HG03159 (cell line): ENCODE results near the gene UBE2D2.

ENCODE experiments used
- ATAC-seq: cut with Tn5 transposase; IDR thresholded peaks from one replicate; pipeline ENCODE4 v1.9.1; 2021; ENCODE audit warnings: mild to moderate bottlenecking, moderate library complexity; ENCODE audit not compliant: unreplicated experiment

UBE2D2 gene

DNA sequence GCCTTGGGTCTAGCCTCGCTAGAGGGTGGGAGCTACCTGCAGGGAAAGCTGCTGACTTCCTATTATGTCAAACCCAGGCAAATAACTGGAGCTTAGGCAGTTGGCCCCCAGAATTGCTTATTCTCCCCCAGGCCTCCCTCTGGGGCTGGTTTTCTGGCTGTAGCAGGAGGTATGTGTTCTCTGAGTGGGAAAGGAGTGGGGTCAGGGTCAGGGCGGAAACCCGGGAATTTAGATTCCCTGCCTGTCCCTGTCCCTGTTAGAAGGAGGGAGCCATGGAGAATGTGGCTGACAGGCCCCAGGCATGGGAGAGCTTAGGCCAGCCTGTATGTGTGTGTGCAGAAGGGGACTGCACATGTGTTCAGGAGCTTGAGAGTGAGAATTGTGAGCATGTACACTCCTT lies 73.4 kb downstream of the UBE2D2 start:
- no peak for ATAC-seq

DNA sequence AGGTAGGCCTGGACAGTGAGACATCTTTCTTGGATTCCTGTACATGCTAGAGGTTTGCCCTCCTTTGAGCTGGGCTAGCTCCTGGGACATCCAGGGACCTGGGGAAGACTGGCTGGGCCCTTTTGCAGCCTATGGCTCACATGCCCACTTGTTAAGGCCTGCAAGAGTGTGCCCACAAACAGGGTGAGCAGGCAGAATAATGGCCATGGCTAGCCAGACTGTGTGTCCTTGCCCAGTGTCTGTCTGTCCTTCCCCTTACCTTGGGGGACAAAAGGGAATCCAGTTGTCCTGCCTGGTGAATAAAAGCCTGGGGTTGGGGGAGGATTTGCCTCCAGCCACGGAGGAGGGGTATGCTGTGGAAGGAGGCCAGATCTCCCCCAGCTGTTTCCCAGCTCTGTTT lies 74.1 kb downstream of the UBE2D2 start:
- no peak for ATAC-seq

DNA sequence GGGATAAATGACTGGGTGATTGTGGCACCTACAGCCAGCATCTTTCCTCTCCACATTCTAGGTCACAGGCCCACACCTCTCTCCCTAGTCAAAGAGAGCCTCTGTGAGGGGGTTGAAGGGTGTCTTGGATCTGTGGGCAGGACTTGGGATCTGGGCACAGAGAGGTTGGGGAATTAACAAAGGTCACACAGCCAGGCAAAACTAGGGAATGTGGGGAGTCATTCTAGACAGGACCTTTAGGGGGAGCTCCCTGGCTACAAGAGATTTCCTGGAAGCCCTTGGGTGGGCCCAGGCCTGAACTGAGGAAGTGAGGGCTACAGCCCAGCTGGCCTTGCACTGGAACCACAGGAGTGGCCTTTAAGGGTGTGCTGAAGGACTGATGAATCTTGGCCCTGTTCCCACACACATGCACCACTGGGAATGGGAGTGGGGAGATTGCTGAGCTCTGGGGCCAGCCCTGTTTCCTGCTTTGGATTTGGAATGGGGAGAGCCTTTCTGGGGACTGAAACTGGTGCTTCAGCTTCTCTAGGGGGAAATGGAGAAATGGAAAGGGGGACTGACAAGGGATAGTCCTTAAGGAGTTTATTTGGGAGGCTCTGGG lies 74.6 kb downstream of the UBE2D2 start:
- ATAC-seq = no peak

- ATAC-seq = peak; percentile 69
Measured at GRCh38 chr5:139636207-139636792, 75.2 kb downstream of the UBE2D2 start.

GRCh38 chr5:139636975-139637408 lies 75.9 kb downstream of the UBE2D2 start:
- peak; percentile 19 for ATAC-seq

DNA sequence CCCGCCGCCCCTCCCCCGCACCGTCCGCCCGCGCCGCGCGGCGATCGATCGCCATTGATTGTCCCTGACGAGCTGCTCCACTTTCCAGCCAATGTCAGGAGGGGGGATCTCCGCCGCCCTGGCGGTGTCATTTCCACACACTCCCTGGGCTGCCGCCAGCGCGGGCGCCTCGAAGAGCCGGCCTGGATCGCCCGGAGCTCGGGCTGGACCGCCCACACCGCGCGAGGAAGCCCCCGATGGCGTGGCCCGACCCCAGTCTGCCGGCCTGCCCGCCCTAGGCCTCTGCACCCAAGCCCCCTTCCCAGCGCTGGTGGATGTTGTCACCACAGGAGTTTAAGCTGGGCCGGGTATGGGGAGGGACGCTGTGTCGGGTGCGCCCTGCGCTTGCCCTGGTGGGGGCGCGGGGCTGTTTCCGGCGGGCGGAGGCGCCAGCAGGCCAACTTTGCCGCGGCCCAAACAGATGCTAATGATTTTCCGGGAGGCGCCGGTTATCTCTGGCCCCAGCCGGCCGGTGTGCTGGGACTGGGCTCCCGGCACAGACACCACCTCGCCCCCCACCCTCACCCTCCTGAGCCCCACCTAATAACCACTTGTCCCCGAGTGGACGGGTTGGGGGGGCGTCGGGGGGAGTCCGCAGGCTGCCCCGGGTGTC lies 76.4 kb downstream of the UBE2D2 start:
- peak; percentile 32 for ATAC-seq

- ATAC-seq = no peak
Measured at GRCh38 chr5:139638090-139638735, 77.1 kb downstream of the UBE2D2 start.

DNA sequence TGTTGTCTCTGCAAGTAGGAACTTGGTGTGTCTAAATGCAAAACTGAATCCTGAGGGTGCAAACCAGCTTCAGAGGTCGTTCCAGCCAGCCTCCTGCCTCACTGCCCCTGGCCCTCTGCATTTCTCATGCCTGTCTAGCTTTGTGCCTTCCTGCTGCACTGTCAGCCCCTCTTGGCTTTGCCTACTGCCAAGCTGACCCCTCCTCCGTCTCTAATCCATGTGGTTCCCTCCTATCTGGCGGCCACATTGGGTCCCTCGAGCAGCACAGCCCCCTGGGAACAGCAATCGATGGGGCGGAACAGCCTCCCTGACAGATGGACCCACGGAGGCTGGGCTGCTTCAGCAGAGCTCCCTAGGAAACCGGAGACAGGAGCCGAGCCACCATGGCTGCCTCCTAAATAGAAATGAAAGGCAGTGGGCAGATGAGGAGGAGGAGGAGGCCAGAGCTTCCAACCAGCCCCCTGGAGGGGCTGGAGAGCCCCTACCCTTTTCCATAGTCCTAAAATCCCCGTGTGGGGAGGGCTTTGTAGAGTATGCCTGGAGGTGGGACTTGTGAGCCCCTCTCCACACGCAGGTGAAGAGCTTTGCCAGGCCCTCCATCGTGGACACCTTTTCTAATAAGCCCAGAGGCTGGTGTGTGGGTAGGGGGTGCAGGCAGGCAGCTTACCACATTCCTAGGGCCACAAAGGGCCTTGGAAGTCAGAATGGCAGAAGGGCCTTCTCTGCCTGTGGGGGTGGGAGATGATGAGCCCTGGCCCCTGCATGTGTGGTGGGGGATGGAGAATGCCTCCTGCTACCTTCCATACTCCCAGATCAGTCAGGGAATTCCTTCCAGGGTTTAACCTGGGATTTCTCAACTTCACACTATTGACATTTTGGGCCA lies 77.8 kb downstream of the UBE2D2 start:
- no peak for ATAC-seq

- no peak for ATAC-seq
Measured at GRCh38 chr5:139639619-139640380, 78.7 kb downstream of the UBE2D2 start.

DNA sequence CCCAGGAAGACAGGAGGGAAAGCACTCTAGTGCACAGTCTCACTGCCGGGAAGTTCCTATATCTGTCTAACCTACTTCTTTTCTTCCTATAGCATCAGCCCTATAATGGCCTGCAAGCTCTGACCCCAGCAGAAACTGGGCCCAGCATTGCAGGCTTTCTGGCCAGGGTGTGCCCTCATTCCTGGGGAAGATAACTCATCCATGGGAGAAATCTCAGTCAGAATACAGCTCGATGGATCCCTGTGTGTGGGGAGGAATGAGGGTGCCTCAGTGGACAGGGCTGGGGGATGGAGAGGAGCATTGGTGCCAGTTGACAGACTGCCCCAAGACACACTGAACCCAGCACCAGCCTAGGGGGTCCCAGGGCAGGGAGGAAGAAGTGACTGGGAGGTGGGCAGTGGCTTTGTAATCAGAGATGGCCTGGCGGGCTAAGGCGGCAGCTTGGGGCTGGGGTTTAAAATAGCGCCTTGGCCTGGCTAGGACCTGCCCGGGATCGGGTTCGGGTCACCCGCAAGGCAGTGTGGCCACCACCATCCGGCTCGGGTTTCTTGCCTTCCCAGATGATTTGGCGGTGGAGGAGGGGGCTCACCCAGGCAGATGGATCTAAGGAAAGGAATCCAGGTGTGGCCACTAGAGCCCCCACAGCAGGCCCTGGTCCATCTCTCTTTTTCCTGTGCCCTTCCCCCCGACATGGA lies 79.4 kb downstream of the UBE2D2 start:
- ATAC-seq = no peak

DNA sequence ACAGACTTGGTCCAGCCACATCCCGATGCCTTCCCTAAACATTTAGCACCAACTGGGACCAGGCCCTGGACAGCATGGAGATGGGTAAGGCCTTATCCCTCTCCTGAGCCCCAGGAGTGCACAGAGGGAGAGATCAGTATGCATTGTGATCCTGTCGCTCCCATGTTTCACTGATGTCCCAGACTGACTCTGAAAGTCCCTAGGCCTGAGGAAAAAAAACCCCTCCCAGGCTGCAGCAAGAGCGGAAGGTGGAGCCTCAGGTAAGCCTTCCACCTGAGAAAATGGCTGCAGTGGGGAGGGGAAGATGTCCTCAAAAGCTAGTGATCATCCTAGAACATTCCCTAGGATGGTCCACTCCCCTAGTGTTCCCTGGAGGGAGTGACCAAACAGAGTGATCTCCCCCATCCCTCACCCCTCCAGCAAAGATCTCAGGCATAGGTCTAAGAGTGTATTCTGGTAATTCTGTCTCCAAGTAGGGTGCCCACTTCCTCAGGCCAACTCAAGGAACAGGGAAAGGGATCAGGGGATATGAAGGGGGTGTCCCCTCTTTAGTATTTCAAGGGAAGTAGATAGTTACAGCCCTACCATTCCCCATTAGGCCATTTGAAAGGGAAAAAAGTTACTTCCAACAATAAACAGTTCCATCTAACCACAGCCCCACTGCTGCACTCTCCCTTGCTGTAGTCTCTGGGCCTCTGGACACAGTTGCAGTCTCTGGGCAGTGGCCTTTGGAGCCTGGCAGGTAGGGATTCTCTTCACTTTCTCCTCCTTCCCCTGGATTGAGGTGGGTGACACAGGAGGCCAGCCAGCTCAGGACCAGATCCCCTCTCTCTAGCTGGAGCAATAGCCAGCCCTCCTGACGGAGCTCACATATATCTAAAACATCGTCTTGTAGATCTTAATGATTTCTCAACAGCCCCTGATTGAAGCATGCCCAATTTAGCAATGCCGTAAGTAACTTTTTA lies 80.3 kb downstream of the UBE2D2 start:
- no peak for ATAC-seq

GRCh38 chr5:139642213-139642612 lies 81.1 kb downstream of the UBE2D2 start:
- ATAC-seq = no peak

DNA sequence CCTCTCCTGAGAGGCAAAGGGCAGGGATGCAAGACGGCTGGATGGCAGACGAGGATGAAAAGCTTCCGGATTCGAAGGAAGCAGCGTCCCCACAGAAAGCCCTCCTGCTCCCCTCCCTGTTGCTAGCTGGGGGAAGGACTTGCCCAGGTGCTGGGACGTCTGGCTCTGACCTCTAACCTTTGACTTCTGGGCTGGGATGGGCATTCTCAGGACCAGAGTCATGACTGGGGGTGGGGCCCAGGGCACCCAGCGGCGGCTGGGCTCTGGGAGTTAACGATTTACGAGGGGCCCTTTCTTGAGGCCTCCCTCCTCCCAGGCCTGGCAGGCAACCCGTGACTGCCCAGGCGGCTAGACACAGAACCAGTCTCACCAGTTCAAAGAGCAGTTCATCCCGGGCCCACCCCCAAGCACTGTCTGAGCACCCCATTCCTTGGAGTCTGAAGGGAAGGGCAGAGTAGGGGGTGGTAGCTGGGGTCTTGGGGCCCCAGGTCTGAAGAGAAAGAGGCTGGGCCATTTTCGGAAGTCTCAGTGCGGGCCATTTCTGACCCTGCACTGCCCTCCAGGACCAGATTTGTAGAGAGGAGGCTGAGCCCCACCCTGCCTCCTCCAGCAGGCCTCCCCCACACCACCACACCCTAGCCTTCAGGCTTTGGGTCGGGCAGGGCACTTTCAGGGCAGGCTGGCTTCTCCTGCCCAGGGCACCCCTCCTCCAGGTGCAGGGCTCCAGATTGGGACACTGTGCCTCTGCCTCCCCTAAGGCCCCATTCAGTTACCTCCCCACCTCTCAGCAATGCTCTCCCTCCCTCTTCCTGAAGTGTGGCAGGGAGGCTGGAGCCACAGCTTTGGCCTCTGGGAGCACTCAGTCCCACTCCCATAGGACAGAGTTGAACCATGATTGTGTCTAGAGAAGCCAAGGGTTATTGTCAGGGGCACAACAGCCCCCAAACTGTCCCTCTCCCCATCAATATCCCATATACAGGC lies 82.0 kb downstream of the UBE2D2 start:
- no peak for ATAC-seq

DNA sequence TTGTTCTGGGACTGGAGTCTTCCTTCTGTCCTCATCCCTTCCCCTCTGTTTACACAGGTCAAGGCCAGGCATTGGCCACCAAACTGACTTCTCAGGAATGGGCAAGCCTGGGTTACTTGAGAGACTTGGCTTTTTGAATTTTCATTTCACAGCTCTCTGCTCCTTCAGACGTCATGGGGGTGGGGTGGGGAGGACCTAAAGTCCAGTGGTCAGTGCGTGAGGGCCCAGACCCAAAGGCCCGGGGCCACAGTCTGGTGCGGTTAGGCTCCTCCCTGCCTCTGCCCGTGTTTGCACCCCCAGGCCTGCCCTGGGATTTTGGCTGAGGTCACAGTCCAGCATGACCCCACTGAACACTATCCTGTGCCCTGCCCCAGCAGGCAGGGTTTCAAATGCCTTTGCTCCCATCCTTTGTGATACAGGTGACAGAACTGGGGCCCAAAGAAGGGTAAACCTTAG lies 82.9 kb downstream of the UBE2D2 start:
- no peak for ATAC-seq

DNA sequence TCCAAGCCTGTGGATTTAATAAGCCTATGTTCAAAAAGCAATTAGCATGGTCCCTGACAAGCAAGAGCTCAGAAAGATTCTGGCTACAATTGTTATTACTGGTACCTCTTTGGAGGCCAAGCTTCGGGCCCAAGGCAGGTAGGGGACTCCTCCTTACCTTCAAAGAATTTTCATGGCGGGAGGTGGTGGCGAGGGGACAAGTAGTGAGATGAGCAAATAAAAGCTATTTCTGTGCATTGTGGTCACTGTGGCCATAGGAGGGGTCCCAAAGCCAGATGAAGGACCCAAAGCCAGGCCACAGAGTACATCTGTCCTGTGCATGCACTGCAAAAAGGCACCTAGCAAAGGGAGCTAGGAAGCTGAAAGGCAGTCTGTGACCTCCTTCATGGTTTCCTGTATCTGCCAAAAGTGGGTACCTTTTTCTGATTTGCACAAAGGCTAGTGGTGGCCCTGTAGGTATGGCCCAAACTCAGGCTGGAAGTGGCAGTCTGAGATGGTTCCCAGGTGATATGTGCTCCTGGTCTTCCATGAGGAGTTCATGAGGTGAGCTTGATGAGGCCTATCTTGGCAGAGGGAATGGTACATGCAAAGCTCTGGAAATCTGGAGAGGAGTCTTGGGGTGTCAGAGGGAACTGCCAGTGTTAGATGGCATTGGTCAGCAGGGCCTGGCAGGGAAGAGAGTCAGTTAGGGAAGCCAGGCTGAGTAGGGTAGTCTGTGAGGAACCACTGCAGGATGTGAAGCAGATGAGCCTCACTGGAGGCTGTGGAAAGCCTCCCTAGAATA lies 83.7 kb downstream of the UBE2D2 start:
- no peak for ATAC-seq

DNA sequence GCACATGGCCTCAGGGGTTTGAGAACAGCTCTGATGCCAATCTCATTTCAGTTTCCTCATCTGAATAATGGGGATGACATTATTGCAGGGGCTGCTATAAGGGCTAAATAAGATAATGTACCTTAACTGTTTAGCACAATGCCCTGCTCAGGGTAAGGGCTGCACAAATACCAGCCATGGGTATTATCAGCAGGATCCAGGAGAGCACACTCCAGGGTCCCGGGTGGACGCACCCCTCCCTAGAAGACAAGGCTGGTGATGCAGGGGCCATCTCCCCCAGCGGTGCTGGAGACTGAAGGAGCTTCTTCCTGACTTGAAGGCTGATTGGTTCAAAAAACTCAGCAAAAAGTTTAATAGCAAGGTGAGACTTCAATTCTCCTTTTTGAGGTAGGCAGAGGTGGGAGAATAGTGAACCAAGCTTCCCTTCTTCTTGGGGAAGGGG lies 84.3 kb downstream of the UBE2D2 start:
- ATAC-seq = no peak
